GM23338 (cell line): ENCODE results near the gene ME3. TPM values are rescaled to one million over a fixed set of nuclear protein-coding genes. Genes with fewer than 3 reads are reported as not detected.

ENCODE experiments used
- ATAC-seq: fragments of 200-7000 bp; cut with Tn5 transposase; 3 replicates; pipeline ENCODE4 v1.9.1; 2020
- DNase-seq: peaks from one replicate; pipeline ENCODE4 v3.0.0-alpha.2; 2015; ENCODE audit warnings: low spot score
- H2AFZ ChIP-seq: fragments of 200-600 bp; sonication (generic); 2 replicates; pipeline ENCODE4 v1.8.0; 2016; ENCODE audit warnings: antibody characterized with exemption, mild to moderate bottlenecking, moderate library complexity
- H3F3A ChIP-seq: fragments of 200-600 bp; sonication (generic); replicated peaks from 2 replicates; pipeline ENCODE4 v1.8.0; 2017; ENCODE audit warnings: antibody characterized with exemption, mixed run types, low read depth
- H3K27ac ChIP-seq: fragments of 200-600 bp; sonication (generic); 2 replicates; pipeline ENCODE4 v1.6.1; 2016; ENCODE audit warnings: low read depth
- H3K27me3 ChIP-seq: fragments of 200-600 bp; sonication (generic); 2 replicates; pipeline ENCODE4 v1.8.0; 2016; ENCODE audit warnings: mild to moderate bottlenecking, mixed run types, moderate library complexity; ENCODE audit not compliant: insufficient read depth
- H3K36me3 ChIP-seq: fragments of 200-600 bp; sonication (generic); 2 replicates; pipeline ENCODE4 v1.8.0; 2016; ENCODE audit warnings: mild to moderate bottlenecking; ENCODE audit not compliant: insufficient read depth
- H3K4me1 ChIP-seq: fragments of 200-600 bp; sonication (generic); 2 replicates; pipeline ENCODE4 v1.8.0; 2016; ENCODE audit warnings: mild to moderate bottlenecking, moderate library complexity; ENCODE audit not compliant: insufficient read depth
- H3K4me2 ChIP-seq: fragments of 200-600 bp; sonication (generic); 2 replicates; pipeline ENCODE4 v1.7.1; 2017; ENCODE audit warnings: mixed run types
- H3K4me3 ChIP-seq: fragments of 200-600 bp; sonication (generic); 2 replicates; pipeline ENCODE4 v1.6.1; 2016; ENCODE audit warnings: mixed run types
- H3K79me2 ChIP-seq: fragments of 200-600 bp; sonication (generic); replicated peaks from 2 replicates; pipeline ENCODE4 v1.8.0; 2017; ENCODE audit warnings: mild to moderate bottlenecking; ENCODE audit not compliant: insufficient read depth
- H3K9me2 ChIP-seq: fragments of 200-600 bp; sonication (generic); 2 replicates; pipeline ENCODE4 v1.8.0; 2017; ENCODE audit not compliant: insufficient read depth
- H4K20me1 ChIP-seq: fragments of 200-600 bp; sonication (generic); replicated peaks from 2 replicates; pipeline ENCODE4 v1.8.0; 2017; ENCODE audit warnings: mild to moderate bottlenecking; ENCODE audit not compliant: insufficient read depth
- H3K27ac Mint-ChIP-seq: 2 replicates; pipeline ENCODE4 v1.8.0; 2020; ENCODE audit warnings: inconsistent platforms, mild to moderate bottlenecking, moderate library complexity, mixed read lengths
- H3K27me3 Mint-ChIP-seq: 3 replicates; pipeline ENCODE4 v1.8.0; 2022; ENCODE audit warnings: low read depth, mild to moderate bottlenecking, moderate library complexity, mixed read lengths, inconsistent platforms; ENCODE audit not compliant: insufficient read depth, poor library complexity
- H3K36me3 Mint-ChIP-seq: 3 replicates; pipeline ENCODE4 v1.8.0; 2021; ENCODE audit warnings: low read depth, mild to moderate bottlenecking, inconsistent platforms, moderate library complexity, mixed read lengths
- H3K4me1 Mint-ChIP-seq: 3 replicates; pipeline ENCODE4 v1.8.0; 2020; ENCODE audit warnings: mild to moderate bottlenecking, inconsistent platforms, mixed read lengths
- H3K4me3 Mint-ChIP-seq: 3 replicates; pipeline ENCODE4 v1.8.0; 2021; ENCODE audit warnings: moderate library complexity, mild to moderate bottlenecking, inconsistent platforms, mixed read lengths
- H3K9me3 Mint-ChIP-seq: 3 replicates; pipeline ENCODE4 v1.8.0; 2020; ENCODE audit warnings: moderate library complexity, mild to moderate bottlenecking, inconsistent platforms, mixed read lengths
- CTCF ChIP-seq, 2 experiments: fragments of 200-600 bp in 1 of 2; sonication (generic) in 1 of 2; conservative IDR thresholded peaks; 2 replicates each; pipeline versions ENCODE4 v1.5.1 to v1.6.1; 2016 to 2017; ENCODE audit warnings: antibody characterized with exemption in 2 of 2, low read depth in 2 of 2, mild to moderate bottlenecking in 2 of 2, moderate library complexity in 1 of 2
- ETS1 ChIP-seq: IDR thresholded peaks from 2 replicates; pipeline ENCODE4 v1.6.1; 2016; ENCODE audit warnings: antibody characterized with exemption
- EZH2phosphoT487 ChIP-seq: fragments of 200-600 bp; sonication (generic); IDR thresholded peaks from one replicate; pipeline ENCODE4 v1.8.1; 2018; ENCODE audit warnings: antibody characterized with exemption; ENCODE audit not compliant: unreplicated experiment
- NANOG ChIP-seq: IDR thresholded peaks from 2 replicates; pipeline ENCODE4 v1.6.1; 2016; ENCODE audit warnings: antibody characterized with exemption, borderline replicate concordance
- STAT1 ChIP-seq: IDR thresholded peaks from one replicate; pipeline ENCODE4 v1.6.1; 2016; ENCODE audit warnings: antibody characterized with exemption; ENCODE audit not compliant: unreplicated experiment
- ZNF462 ChIP-seq: fragments of 250-450 bp; sonication (Bioruptor Pico); IDR thresholded peaks from 2 replicates; pipeline ENCODE4 v1.5.0; 2020; ENCODE audit warnings: mild to moderate bottlenecking, moderate library complexity
- polyA plus RNA-seq: library from polyadenylated mRNA; unstranded; fragments of >200 nt; fragmentation: Nextera tagmentation; extraction: Ambion mirVana; gene quantifications from 2 replicates; pipeline ENCODE4 v1.2.1, GENCODE V29; 2016
- total RNA-seq: library from RNA; depleted of rRNA; stranded (reverse); fragments of >200 nt; shearing (Covaris generic); gene quantifications from 2 replicates; pipeline ENCODE4 v1.2.3, GENCODE V29; 2014

The ME3 gene
- total and polyA plus RNA-seq, 2 experiments from 2014 or later: 1.3 to 4.0 TPM

GRCh38 chr11:86717817-86718501 lies 45.5 kb upstream of the ME3 start (continued):
- TF ChIP-seq ZNF462 (CRISPR knock-in tag): no peak
- no peak for TF ChIP-seq ETS1

- Mint-ChIP-seq H3K27me3 (no peaks in the 10 kb centered on the region), H3K27ac (no peak overlapping the region), H3K36me3 (no peaks in the 10 kb centered on the region), H3K4me3 (no peak overlapping the region), H3K9me3 (no peaks in the 10 kb centered on the region), H3K4me1 (no peaks in the 10 kb centered on the region)
- Histone ChIP-seq H2AFZ (peak overlapping the region; percentile 75; the same call in 1 of the 2 replicates), H3K4me2 (no peak overlapping the region), H3F3A (no peaks in the 10 kb centered on the region), H3K4me1 (0 out of 2 replicates have a peak, but pooled peaks cover 3% of the 10 kb centered on the region), H3K27me3 (no peaks in the 10 kb centered on the region), H3K36me3 (no peaks in the 10 kb centered on the region), H3K79me2 (no peaks in the 10 kb centered on the region), H3K4me3 (no peak overlapping the region), H4K20me1 (no peaks in the 10 kb centered on the region), H3K27ac (no peak overlapping the region), H3K9me2 (no peaks in the 10 kb centered on the region)
- peak; percentile 9 for DNase-seq
- no peak for ATAC-seq
- TF ChIP-seq CTCF (conservative IDR thresholded peaks at IDR 0.05; ENCODE audit: low read depth in 2 of 2) (no peak), ETS1 (no peak), NANOG (no peak), STAT1 (no peak), EZH2phosphoT487 (no peak)
These were observed 43.2 kb upstream of the ME3 start for GRCh38 chr11:86715611-86716010.
